Measurements from ENCODE around the gene CRISPLD2. TPM values are rescaled to one million over a fixed set of nuclear protein-coding genes. Genes with fewer than 3 reads are reported as not detected.

CRISPLD2 gene
- total and polyA plus RNA-seq, 9 of the 15 experiments (the other 6 are each of a cell fraction or from before 2014, with no cell fraction given), result 0.03 to 0.24 (median 0.04) TPM; not detected in 4

- Histone ChIP-seq H4K20me1 (replicated peaks; ENCODE audit: control insufficient read depth, insufficient read depth, low read length) (no peaks in the 10 kb centered on the region), H3K9me1 (ENCODE audit: control insufficient read depth, insufficient read depth, low read length) (no peaks in the 10 kb centered on the region), H3K4me3 (no peak overlapping the region), H3K4me2 (ENCODE audit: insufficient read depth, low read length) (no peak overlapping the region), H3K9me3 (replicated peaks; ENCODE audit: control insufficient read depth, insufficient read depth, low read depth, low read length) (peaks cover 5% of the 10 kb centered on the region), H3K4me1 (replicated peaks in 1 of 2; ENCODE audit: control insufficient read depth in 2 of 2, insufficient read depth in 2 of 2, low read length in 2 of 2) (peaks cover 4 to 7% of the 10 kb centered on the region in 2 experiments; a peak in 4 of 5 replicates), H3K27me3 (ENCODE audit: control insufficient read depth in 2 of 2, insufficient read depth in 2 of 2, low read length in 2 of 2) (peaks cover 51 to 74% of the 10 kb centered on the region in 2 experiments), H3K79me2 (ENCODE audit: control insufficient read depth, insufficient read depth, low read length) (no peaks in the 10 kb centered on the region), H3K27ac (ENCODE audit: extremely low read depth, low read depth, low read length) (no peak overlapping the region), H3K9ac (ENCODE audit: insufficient read depth in 1 of 2, low read depth in 2 of 2, low read length in 2 of 2) (no peak overlapping the region), H3K36me3 (ENCODE audit: control insufficient read depth, insufficient read depth, low read length) (no peaks in the 10 kb centered on the region), H2AFZ (ENCODE audit: low read depth, low read length) (no peak overlapping the region)
- DNase-seq (ENCODE audit: extremely low read depth in 1 of 4, low spot score in 3 of 4) (no peak), FAIRE-seq (no peak), ATAC-seq (no peak)
- TF ChIP-seq FOXK2 (conservative IDR thresholded peaks at IDR 0.05 in 1 of 2, IDR thresholded peaks at IDR 0.05 in 1 of 2; ENCODE audit: low read depth in 2 of 2) (no peak), RBM25 (IDR thresholded peaks at IDR 0.05; ENCODE audit: low read depth, low read length, severe bottlenecking) (peak; percentile 93), TAF7 (tag; IDR thresholded peaks at IDR 0.05) (no peak), RCOR1 (IDR thresholded peaks at IDR 0.05; ENCODE audit: borderline replicate concordance in 1 of 2, low read depth in 2 of 2, low read length in 2 of 2) (peak in 1 of 2 experiments; percentile 56; a peak in 1 of 4 replicates), ADNP (tag; IDR thresholded peaks at IDR 0.05) (peak; percentile 75; the same call in 1 of the 2 replicates), SIRT6 (IDR thresholded peaks at IDR 0.05; ENCODE audit: low read depth, low read length) (no peak), BCOR (IDR thresholded peaks at IDR 0.05) (peak; percentile 81), ZBTB43 (CRISPR knock-in tag; IDR thresholded peaks at IDR 0.05) (no peak), HLTF (IDR thresholded peaks at IDR 0.05) (peak; percentile 62; the same call in 1 of the 2 replicates), SMARCA5 (IDR thresholded peaks at IDR 0.05) (peak; percentile 67; the same call in 1 of the 2 replicates), NR2F6 (CRISPR knock-in tag; IDR thresholded peaks at IDR 0.05) (no peak), CEBPB (tag; IDR thresholded peaks at IDR 0.05) (no peak), KDM1A (IDR thresholded peaks at IDR 0.05) (peak; percentile 24 to 38; a peak in 1 of 4 replicates), MTF1 (CRISPR knock-in tag; IDR thresholded peaks at IDR 0.05; ENCODE audit: borderline replicate concordance) (no peak), KLF6 (CRISPR knock-in tag; IDR thresholded peaks at IDR 0.05; ENCODE audit: borderline replicate concordance) (no peak), ZKSCAN1 (IDR thresholded peaks at IDR 0.05; ENCODE audit: low read depth, low read length) (no peak)
- 17% methylated on average over 2 of the region's 2 CpGs for WGBS (ENCODE audit: insufficient coverage, low coverage, missing lambda C conversion rate)
- BruUV-seq (replicated peaks), result no TSS peak
- in situ Hi-C loops (cut with MboI) (no loop called here), intact Hi-C loops (cut with micrococcal nuclease) (no loop called here)
- ChIA-PET POLR2A (no interaction called here), CTCF (ENCODE audit: low intra/inter-chr PET ratio) (no interaction called here)
These were observed 8.3 kb upstream of the CRISPLD2 start for GRCh38 chr16:84811529-84811928.
